Parathyroid adenoma (tissue), 2 donors: ENCODE measurements around the gene PCDHGA1.
"Not testable (repeated sequence)": the region's sequence is repeated elsewhere in the genome, so short reads cannot be mapped to it uniquely, and the experiment has no call there.

Experiments
- H2AFZ ChIP-seq: fragments of 300-600 bp; sonication (generic); one replicate; pipeline ENCODE4 v1.7.0; 2017; ENCODE audit warnings: antibody characterized with exemption, mild to moderate bottlenecking
- H3K27ac ChIP-seq: fragments of 300-600 bp; sonication (generic); one replicate; pipeline ENCODE4 v1.7.0; 2017
- H3K27me3 ChIP-seq: fragments of 300-600 bp; sonication (generic); one replicate; pipeline ENCODE4 v1.7.0; 2017; ENCODE audit warnings: low read length; ENCODE audit not compliant: control insufficient read depth, insufficient read depth
- H3K36me3 ChIP-seq: fragments of 300-600 bp; sonication (generic); one replicate; pipeline ENCODE4 v1.7.0; 2017; ENCODE audit warnings: low read length; ENCODE audit not compliant: control insufficient read depth, insufficient read depth
- H3K4me1 ChIP-seq: fragments of 300-600 bp; sonication (generic); one replicate; pipeline ENCODE4 v1.7.0; 2017; ENCODE audit warnings: control low read depth
- H3K4me2 ChIP-seq: fragments of 300-600 bp; sonication (generic); one replicate; pipeline ENCODE4 v1.7.0; 2017; ENCODE audit warnings: low read length
- H3K4me3 ChIP-seq: fragments of 300-600 bp; sonication (generic); one replicate; pipeline ENCODE4 v1.7.0; 2017; ENCODE audit warnings: low read depth, low read length
- H3K79me2 ChIP-seq: fragments of 300-600 bp; sonication (generic); one replicate; pipeline ENCODE4 v1.7.0; 2017; ENCODE audit warnings: control low read depth
- H3K9ac ChIP-seq: fragments of 300-600 bp; sonication (generic); one replicate; pipeline ENCODE4 v1.7.0; 2017; ENCODE audit warnings: mild to moderate bottlenecking
- H3K9me3 ChIP-seq: fragments of 300-600 bp; sonication (generic); one replicate; pipeline ENCODE4 v1.7.0; 2017; ENCODE audit warnings: low read length; ENCODE audit not compliant: control insufficient read depth
- CTCF ChIP-seq: fragments of 300-600 bp; sonication (generic); IDR thresholded peaks from one replicate; pipeline ENCODE4 v1.7.0; 2017; ENCODE audit warnings: antibody characterized with exemption, mild to moderate bottlenecking
- donor health status: primary hyperparathyroidism.

Gene PCDHGA1

GRCh38 chr5:141417494-141418172, 87.3 kb downstream of the PCDHGA1 start, which contains the start of gene PCDHGB7:
TSS of gene PCDHGB7 (plus strand) at chr5:141417677. CDS start at chr5:141417860, 183 bp downstream.
- peak; percentile 60 for TF ChIP-seq CTCF
- Histone ChIP-seq H3K9me3 (peaks cover 11% of the 10 kb centered on the region), H3K4me3 (peak within 1 kb of the TSS; percentile 49), H3K27ac (peak within 1 kb of the TSS; percentile 63), H2AFZ (peak within 1 kb of the TSS; percentile 57), H3K36me3 (peaks cover 18% of the 10 kb centered on the region), H3K4me2 (peak within 1 kb of the TSS; percentile 44)
- H3K27me3 ChIP-seq, H3K79me2 ChIP-seq, H3K9ac ChIP-seq, H3K4me1 ChIP-seq: not testable (repeated sequence)

- Histone ChIP-seq H3K79me2 (no peaks in the 10 kb centered on the region), H3K4me3 (no peak overlapping the region), H3K9ac (no peak overlapping the region), H3K4me2 (no peak overlapping the region), H3K27ac (no peak overlapping the region), H3K4me1 (no peaks in the 10 kb centered on the region), H3K9me3 (peaks cover 11% of the 10 kb centered on the region), H3K36me3 (peaks cover 13% of the 10 kb centered on the region), H3K27me3 (no peaks in the 10 kb centered on the region), H2AFZ (no peak overlapping the region)
- no peak for TF ChIP-seq CTCF
These were observed 89.0 kb downstream of the PCDHGA1 start for GRCh38 chr5:141419074-141419880.

DNA sequence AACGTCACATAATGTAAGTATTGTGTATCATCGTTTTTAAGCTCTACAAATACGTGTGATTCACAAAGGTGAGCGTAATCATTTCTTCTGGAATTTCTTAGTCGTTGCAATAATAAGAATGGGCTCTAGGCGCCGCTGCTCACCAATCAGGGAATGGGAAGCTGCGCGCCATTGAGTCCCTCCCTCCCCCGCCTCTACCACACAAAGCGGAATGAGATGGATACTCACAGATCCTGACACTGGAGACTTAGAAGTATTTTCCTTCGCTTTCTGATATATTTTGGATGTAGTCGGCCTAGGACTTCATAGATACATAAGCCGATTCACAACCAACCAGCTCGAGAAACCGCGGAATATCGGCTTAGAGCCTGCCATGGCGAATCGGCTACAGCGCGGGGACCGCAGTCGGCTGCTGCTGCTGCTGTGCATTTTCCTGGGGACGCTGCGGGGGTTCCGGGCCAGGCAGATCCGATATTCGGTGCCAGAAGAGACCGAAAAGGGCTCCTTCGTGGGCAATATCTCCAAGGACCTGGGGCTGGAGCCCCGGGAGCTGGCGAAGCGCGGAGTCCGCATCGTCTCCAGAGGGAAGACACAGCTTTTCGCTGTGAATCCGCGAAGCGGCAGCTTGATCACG, 90.7 kb downstream of the PCDHGA1 start, which contains the start of gene PCDHGA11:
Gene PCDHGA11 (plus strand): TSS at position 197 of the 634 bp plus-strand sequence. CDS start 177 bp downstream, at position 374.
- H3K4me3 ChIP-seq: no peak within 1 kb of the TSS
- peaks cover 20% of the 10 kb centered on the region for H3K36me3 ChIP-seq
- no peaks in the 10 kb centered on the region for H3K27me3 ChIP-seq
- peaks cover 16% of the 10 kb centered on the region for H3K9me3 ChIP-seq
- H3K9ac ChIP-seq: no peak within 1 kb of the TSS
- no peaks in the 10 kb centered on the region for H3K4me1 ChIP-seq
- no peak for TF ChIP-seq CTCF
- H2AFZ ChIP-seq: no peak within 1 kb of the TSS
- no peaks in the 10 kb centered on the region for H3K79me2 ChIP-seq
- H3K27ac ChIP-seq: no peak within 1 kb of the TSS
- H3K4me2 ChIP-seq: no peak within 1 kb of the TSS

GRCh38 chr5:141421489-141421855, 91.2 kb downstream of the PCDHGA1 start:
- no peak overlapping the region for H3K27ac ChIP-seq
- TF ChIP-seq CTCF: no peak

More at GRCh38 chr5:141421489-141421855, 91.2 kb downstream of the PCDHGA1 start:
- H3K36me3 ChIP-seq: peaks cover 20% of the 10 kb centered on the region
- no peak overlapping the region for H3K4me3 ChIP-seq
- H3K4me1 ChIP-seq: no peaks in the 10 kb centered on the region
- H3K9me3 ChIP-seq: peaks cover 20% of the 10 kb centered on the region
- H3K4me2 ChIP-seq: no peak overlapping the region
- no peak overlapping the region for H3K9ac ChIP-seq
- no peaks in the 10 kb centered on the region for H3K79me2 ChIP-seq
- no peak overlapping the region for H2AFZ ChIP-seq
- H3K27me3 ChIP-seq: no peaks in the 10 kb centered on the region
